ENCODE data around the gene COL2A1. TPM values are rescaled to one million over a fixed set of nuclear protein-coding genes. Genes with fewer than 3 reads are reported as not detected.

COL2A1 gene
- total RNA-seq, 4 donors from 2014 or later = 0.16 to 4.2 (median 1.9) TPM

GRCh38 chr12:47986291-47986660 lies 18.0 kb downstream of the COL2A1 start:
- Histone ChIP-seq H3K27ac (no peak overlapping the region), H3K4me3 (no peak overlapping the region), H3K27me3 (peaks cover 3% of the 10 kb centered on the region), H3K36me3 (no peaks in the 10 kb centered on the region), H3K9me3 (no peaks in the 10 kb centered on the region), H3K4me1 (peaks cover 0 to 9% (median 2%) of the 10 kb centered on the region in 4 donors)
- no peak for TF ChIP-seq EP300 (IDR thresholded peaks at IDR 0.05; ENCODE audit: low read depth)
- TF ChIP-seq CTCF (IDR thresholded peaks at IDR 0.05) = no peak
- no peak for TF ChIP-seq POLR2A (IDR thresholded peaks at IDR 0.05)
- TF ChIP-seq POLR2AphosphoS5 (IDR thresholded peaks at IDR 0.05) = no peak
- intact Hi-C loops (cut with DNase I; ENCODE audit: low total_unique reads) = no loop called here
- 77% methylated on average over 7 of the region's 8 CpGs; no CpG with 5 or more reads in 1 of the 2 donors for WGBS, 2 donors (ENCODE audit: low coverage in 1 of 2)
- in situ Hi-C loops (cut with MboI; ENCODE audit: low pct_ligation_motif_present in 1 of 4, low pct_unique_long_range_greater_than_20kb in 1 of 4, low sequenced_read_pairs in 3 of 4) = no loop called here
- DNase-seq = no peak

DNA sequence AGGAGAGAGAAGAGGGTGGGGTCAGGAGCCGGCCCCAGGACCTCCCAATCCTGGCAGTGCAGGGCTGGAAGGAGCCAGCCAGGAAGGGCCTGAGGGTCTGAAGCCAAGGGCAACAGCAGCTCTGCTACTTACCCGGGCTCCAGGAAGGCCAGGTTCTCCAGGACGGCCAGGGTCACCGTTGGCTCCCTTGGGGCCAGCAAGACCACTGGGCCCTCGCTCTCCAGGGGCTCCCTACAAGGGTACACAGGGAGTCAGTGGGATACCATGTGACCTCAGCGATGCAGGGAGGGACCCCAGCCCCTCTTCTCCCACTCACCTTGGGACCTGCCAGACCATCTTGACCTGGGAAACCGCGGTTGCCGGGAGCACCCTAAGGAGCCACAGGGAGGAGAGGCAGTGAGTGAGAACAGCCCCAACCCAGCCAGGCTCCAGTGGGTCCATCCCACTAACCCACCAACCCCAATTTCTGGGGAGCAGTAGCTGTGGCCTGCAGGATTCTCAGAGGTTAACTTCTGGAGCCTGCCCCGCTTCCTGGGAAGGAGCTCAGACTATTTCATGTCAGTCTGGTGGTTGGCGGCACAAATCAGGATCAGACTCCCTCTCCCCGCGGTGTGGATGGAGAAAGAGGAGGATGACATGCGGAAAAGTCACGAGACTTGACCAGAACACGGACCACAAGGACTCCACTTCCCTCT lies 18.5 kb downstream of the COL2A1 start:
- peaks cover 3% of the 10 kb centered on the region for H3K27me3 ChIP-seq

GRCh38 chr12:47984331-47984801 lies 19.9 kb downstream of the COL2A1 start:
- H3K9me3 ChIP-seq = no peaks in the 10 kb centered on the region
- intact Hi-C loops (cut with DNase I; ENCODE audit: low total_unique reads) (no loop called here), in situ Hi-C loops (cut with MboI; ENCODE audit: low pct_ligation_motif_present in 1 of 4, low pct_unique_long_range_greater_than_20kb in 1 of 4, low sequenced_read_pairs in 3 of 4) (no loop called here)
- no peaks in the 10 kb centered on the region for H3K36me3 ChIP-seq
- peaks cover 3% of the 10 kb centered on the region for H3K27me3 ChIP-seq
- DNase-seq = no peak
- no peak for TF ChIP-seq POLR2A (IDR thresholded peaks at IDR 0.05)
- no peak for TF ChIP-seq POLR2AphosphoS5 (IDR thresholded peaks at IDR 0.05)
- TF ChIP-seq EP300 (IDR thresholded peaks at IDR 0.05; ENCODE audit: low read depth) = no peak
- peaks cover 0 to 7% (median 2%) of the 10 kb centered on the region in 4 donors for H3K4me1 ChIP-seq
- 83 to 94% methylated on average over 2 to 8 of the region's 8 CpGs for WGBS, 2 donors (ENCODE audit: low coverage in 1 of 2)
- H3K27ac ChIP-seq = no peak overlapping the region
- no peak overlapping the region for H3K4me3 ChIP-seq

More for the DNA sequence above, 18.5 kb downstream of the COL2A1 start:
- Histone ChIP-seq H3K4me1 (peaks cover 0 to 10% (median 2%) of the 10 kb centered on the region in 4 donors), H3K27ac (no peak overlapping the region), H3K9me3 (no peaks in the 10 kb centered on the region), H3K4me3 (no peak overlapping the region), H3K36me3 (no peaks in the 10 kb centered on the region)
- intact Hi-C loops (cut with DNase I; ENCODE audit: low total_unique reads) = no loop called here
- in situ Hi-C loops (cut with MboI; ENCODE audit: low pct_ligation_motif_present in 1 of 4, low pct_unique_long_range_greater_than_20kb in 1 of 4, low sequenced_read_pairs in 3 of 4) = no loop called here
- WGBS, 2 donors (ENCODE audit: low coverage in 1 of 2) = 85 to 88% methylated on average over 3 to 9 of the region's 16 CpGs
- DNase-seq = no peak
- TF ChIP-seq CTCF (IDR thresholded peaks at IDR 0.05) (no peak), EP300 (IDR thresholded peaks at IDR 0.05; ENCODE audit: low read depth) (no peak), POLR2AphosphoS5 (IDR thresholded peaks at IDR 0.05) (no peak), POLR2A (IDR thresholded peaks at IDR 0.05) (no peak)

- peaks cover 3% of the 10 kb centered on the region for H3K27me3 ChIP-seq
- H3K36me3 ChIP-seq = no peaks in the 10 kb centered on the region
- H3K27ac ChIP-seq = no peak overlapping the region
- no peaks in the 10 kb centered on the region for H3K9me3 ChIP-seq
- DNase-seq = no peak
- no peak for TF ChIP-seq CTCF (IDR thresholded peaks at IDR 0.05)
- TF ChIP-seq EP300 (IDR thresholded peaks at IDR 0.05; ENCODE audit: low read depth) = no peak
- TF ChIP-seq POLR2A (IDR thresholded peaks at IDR 0.05) = no peak
- no peak for TF ChIP-seq POLR2AphosphoS5 (IDR thresholded peaks at IDR 0.05)
- in situ Hi-C loops (cut with MboI; ENCODE audit: low pct_ligation_motif_present in 1 of 4, low pct_unique_long_range_greater_than_20kb in 1 of 4, low sequenced_read_pairs in 3 of 4) = no loop called here
- intact Hi-C loops (cut with DNase I; ENCODE audit: low total_unique reads) = no loop called here
- H3K4me3 ChIP-seq = no peak overlapping the region
- WGBS, 2 donors (ENCODE audit: low coverage in 1 of 2) = 84% methylated on average over 5 of the region's 5 CpGs; no CpG with 5 or more reads in 1 of the 2 donors
- peaks cover 0 to 7% (median 2%) of the 10 kb centered on the region in 4 donors for H3K4me1 ChIP-seq
Measured at GRCh38 chr12:47983541-47984115, 20.6 kb downstream of the COL2A1 start.

Data from transverse colon (tissue), 4 donors.